Activated naive CD8-positive, alpha-beta T cell treated with anti-CD3 and anti-CD28 coated beads for 36 hours (primary cell): ENCODE measurements around the gene EVC. TPM values are rescaled to one million over a fixed set of nuclear protein-coding genes. Genes with fewer than 3 reads are reported as not detected.

Source experiments
- DNase-seq: peaks from one replicate; pipeline ENCODE4 v3.0.0; 2021
- H3K27ac Mint-ChIP-seq: one replicate; pipeline ENCODE4 v1.8.0; 2022; ENCODE audit warnings: mild to moderate bottlenecking, moderate library complexity, mixed read lengths
- H3K27me3 Mint-ChIP-seq: one replicate; pipeline ENCODE4 v1.8.0; 2022; ENCODE audit warnings: mild to moderate bottlenecking, mixed read lengths
- H3K36me3 Mint-ChIP-seq: one replicate; pipeline ENCODE4 v1.8.0; 2021; ENCODE audit warnings: mild to moderate bottlenecking, mixed read lengths
- H3K4me1 Mint-ChIP-seq: one replicate; pipeline ENCODE4 v1.8.0; 2021; ENCODE audit warnings: mixed read lengths
- H3K4me3 Mint-ChIP-seq: one replicate; pipeline ENCODE4 v1.8.0; 2022; ENCODE audit warnings: mild to moderate bottlenecking, moderate library complexity, mixed read lengths
- H3K9me3 Mint-ChIP-seq: one replicate; pipeline ENCODE4 v1.8.0; 2022; ENCODE audit warnings: mixed read lengths
- total RNA-seq, 2 experiments: library from RNA; stranded (reverse); gene quantifications; one replicate each; pipeline ENCODE4 v1.2.3, GENCODE V29; 2021

The EVC gene
- total RNA-seq, 2 experiments from 2014 or later, result 0.06 to 0.08 TPM

DNA sequence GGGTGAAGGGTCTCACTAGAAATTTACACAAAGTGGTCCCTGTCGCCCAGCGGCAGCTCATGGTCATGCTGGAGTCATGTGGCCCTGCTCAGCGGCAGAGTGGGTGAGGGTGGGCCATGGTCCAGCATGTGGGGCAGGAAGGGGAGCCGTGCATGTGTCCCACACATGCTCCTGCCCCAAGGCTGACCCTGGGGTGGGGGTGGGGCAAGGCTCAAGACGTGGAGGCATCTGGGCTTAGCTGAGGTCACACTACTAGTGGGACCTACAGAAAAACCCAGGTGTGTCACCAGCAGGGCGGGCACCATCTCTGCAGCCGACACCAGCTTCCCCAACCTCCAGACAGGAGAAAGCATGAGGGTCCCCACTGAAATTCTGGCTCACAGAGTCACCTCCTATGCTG, 42.4 kb downstream of the EVC start:
- Mint-ChIP-seq H3K36me3 (no peaks in the 10 kb centered on the region), H3K4me1 (no peaks in the 10 kb centered on the region), H3K27me3 (no peaks in the 10 kb centered on the region), H3K4me3 (no peak overlapping the region), H3K9me3 (no peaks in the 10 kb centered on the region), H3K27ac (no peak overlapping the region)
- no peak for DNase-seq

- no peaks in the 10 kb centered on the region for H3K36me3 Mint-ChIP-seq
- no peak overlapping the region for H3K4me3 Mint-ChIP-seq
- H3K27ac Mint-ChIP-seq, result no peak overlapping the region
- H3K4me1 Mint-ChIP-seq, result peaks cover 3% of the 10 kb centered on the region
- DNase-seq, result no peak
- no peaks in the 10 kb centered on the region for H3K9me3 Mint-ChIP-seq
- H3K27me3 Mint-ChIP-seq, result no peaks in the 10 kb centered on the region
Observed at GRCh38 chr4:5753766-5754528, 42.9 kb downstream of the EVC start.

DNA sequence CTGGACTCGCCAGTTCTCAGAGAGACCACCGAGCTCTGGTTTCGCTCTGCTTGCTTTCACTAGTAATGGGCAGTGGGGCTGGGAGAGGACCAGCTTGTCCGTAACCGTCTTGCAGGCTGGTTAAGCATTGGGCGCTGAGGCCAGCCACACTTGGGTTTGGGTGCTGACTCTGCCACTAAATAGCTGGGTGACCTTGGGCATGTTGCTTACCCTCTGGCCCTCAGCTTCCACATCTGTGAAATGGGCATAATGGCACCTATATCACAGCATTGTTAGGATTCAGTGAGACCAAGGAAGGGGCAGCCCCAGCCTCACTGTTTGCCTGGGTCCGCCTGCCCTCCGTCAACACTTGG, 43.5 kb downstream of the EVC start:
- Mint-ChIP-seq H3K27ac (no peak overlapping the region), H3K27me3 (no peaks in the 10 kb centered on the region), H3K36me3 (no peaks in the 10 kb centered on the region), H3K9me3 (no peaks in the 10 kb centered on the region), H3K4me1 (peaks cover 3% of the 10 kb centered on the region), H3K4me3 (no peak overlapping the region)
- DNase-seq, result no peak

DNA sequence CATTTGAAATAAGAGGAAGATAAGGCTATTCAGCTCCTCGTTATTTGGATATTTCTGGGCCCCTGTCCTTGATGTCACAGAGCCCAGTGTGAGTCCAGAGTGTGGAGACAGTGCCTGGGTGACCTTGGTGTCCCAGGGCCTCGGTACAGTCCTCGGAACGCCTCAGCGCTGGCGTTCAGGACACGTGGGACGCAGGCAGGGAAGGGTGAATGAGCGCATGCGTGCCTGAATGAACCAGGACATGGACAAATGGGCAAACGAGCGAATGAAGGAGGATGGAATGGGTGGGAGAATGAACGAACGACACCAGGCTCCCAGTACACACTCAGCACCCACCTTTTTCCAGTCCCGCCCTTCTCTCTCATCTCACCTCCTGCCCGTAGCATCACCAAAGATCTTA, 44.2 kb downstream of the EVC start:
- H3K4me1 Mint-ChIP-seq, result peaks cover 3% of the 10 kb centered on the region
- H3K36me3 Mint-ChIP-seq, result no peaks in the 10 kb centered on the region
- DNase-seq, result no peak
- no peak overlapping the region for H3K27ac Mint-ChIP-seq
- no peak overlapping the region for H3K4me3 Mint-ChIP-seq
- no peaks in the 10 kb centered on the region for H3K27me3 Mint-ChIP-seq
- no peaks in the 10 kb centered on the region for H3K9me3 Mint-ChIP-seq

- Mint-ChIP-seq H3K4me3 (no peak overlapping the region), H3K4me1 (peaks cover 3% of the 10 kb centered on the region), H3K27ac (no peak overlapping the region), H3K9me3 (no peaks in the 10 kb centered on the region), H3K27me3 (no peaks in the 10 kb centered on the region), H3K36me3 (no peaks in the 10 kb centered on the region)
- no peak for DNase-seq
Observed at GRCh38 chr4:5755679-5756078, 44.7 kb downstream of the EVC start.

DNA sequence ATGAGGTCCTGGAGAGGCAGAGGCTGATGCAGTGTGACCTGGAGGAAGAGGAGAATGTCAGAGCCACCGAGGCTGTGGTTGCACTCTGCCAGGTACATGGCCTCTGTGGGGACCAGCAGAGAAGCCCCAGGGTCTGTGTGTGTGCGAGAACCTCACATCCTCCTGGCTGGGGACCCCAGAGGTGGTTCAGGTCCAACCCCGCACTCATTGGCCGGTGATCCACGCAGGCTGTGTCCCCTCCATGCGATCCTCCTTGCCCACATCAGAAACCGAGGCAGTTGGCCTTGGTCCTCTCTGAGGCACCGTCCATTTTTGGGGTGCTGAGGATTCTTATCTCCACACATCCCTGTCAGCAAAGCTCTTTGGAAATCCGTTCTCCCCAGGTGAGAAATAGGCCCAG, 45.3 kb downstream of the EVC start:
- H3K4me1 Mint-ChIP-seq, result peaks cover 3% of the 10 kb centered on the region
- H3K4me3 Mint-ChIP-seq, result no peak overlapping the region
- no peaks in the 10 kb centered on the region for H3K9me3 Mint-ChIP-seq
- DNase-seq, result no peak
- no peak overlapping the region for H3K27ac Mint-ChIP-seq
- H3K36me3 Mint-ChIP-seq, result no peaks in the 10 kb centered on the region
- no peaks in the 10 kb centered on the region for H3K27me3 Mint-ChIP-seq

DNA sequence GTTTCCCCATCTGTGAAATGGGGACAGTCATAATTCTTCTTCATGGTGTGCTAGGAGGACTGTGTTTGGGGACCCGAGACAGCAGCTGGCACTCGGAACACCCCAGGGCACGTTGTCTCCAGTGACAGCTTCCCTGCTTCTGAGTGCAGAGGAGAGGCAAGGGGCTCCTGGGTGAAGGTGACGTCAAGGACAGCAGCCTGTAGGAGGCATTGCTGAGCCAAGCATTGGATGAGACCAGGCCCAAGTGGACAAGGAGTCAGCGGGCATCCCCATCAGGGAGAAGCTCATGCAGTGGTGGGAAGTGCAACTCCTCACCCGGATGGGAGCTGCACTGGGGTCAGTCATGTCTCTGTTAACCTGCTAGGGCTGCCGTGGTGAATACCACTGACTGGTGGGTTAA, 46.1 kb downstream of the EVC start:
- H3K27ac Mint-ChIP-seq, result no peak overlapping the region

DNA sequence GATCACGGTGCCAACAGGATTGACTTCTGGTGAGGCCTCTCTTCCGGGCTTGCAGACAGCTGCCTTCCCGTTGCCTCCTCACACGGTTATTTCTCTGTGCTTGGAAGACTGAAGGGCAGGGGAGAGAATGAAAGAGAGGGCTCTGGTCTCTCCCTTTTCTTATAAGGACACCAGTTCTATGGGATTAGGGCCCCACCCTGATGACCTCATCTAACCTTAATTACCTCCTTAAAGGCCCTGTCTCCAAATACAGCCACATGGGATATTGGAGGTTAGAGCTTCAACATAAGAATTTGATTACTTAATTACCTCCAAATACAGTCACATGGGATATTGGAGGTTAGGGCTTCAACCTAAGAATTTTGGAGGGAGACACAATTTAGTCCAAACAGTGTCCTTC, 46.5 kb downstream of the EVC start:
- H3K27ac Mint-ChIP-seq, result no peak overlapping the region

More for the DNA sequence above, 46.1 kb downstream of the EVC start:
- H3K36me3 Mint-ChIP-seq, result no peaks in the 10 kb centered on the region
- no peaks in the 10 kb centered on the region for H3K27me3 Mint-ChIP-seq
- H3K4me1 Mint-ChIP-seq, result peaks cover 3% of the 10 kb centered on the region
- H3K9me3 Mint-ChIP-seq, result no peaks in the 10 kb centered on the region
- no peak for DNase-seq
- H3K4me3 Mint-ChIP-seq, result no peak overlapping the region

GRCh38 chr4:5757954-5758353, 47.0 kb downstream of the EVC start:
- H3K4me1 Mint-ChIP-seq, result peaks cover 3% of the 10 kb centered on the region

More for the DNA sequence above, 46.5 kb downstream of the EVC start:
- H3K4me1 Mint-ChIP-seq, result peaks cover 3% of the 10 kb centered on the region
- no peak overlapping the region for H3K4me3 Mint-ChIP-seq
- no peaks in the 10 kb centered on the region for H3K27me3 Mint-ChIP-seq
- no peak for DNase-seq
- H3K36me3 Mint-ChIP-seq, result no peaks in the 10 kb centered on the region
- no peaks in the 10 kb centered on the region for H3K9me3 Mint-ChIP-seq

DNA sequence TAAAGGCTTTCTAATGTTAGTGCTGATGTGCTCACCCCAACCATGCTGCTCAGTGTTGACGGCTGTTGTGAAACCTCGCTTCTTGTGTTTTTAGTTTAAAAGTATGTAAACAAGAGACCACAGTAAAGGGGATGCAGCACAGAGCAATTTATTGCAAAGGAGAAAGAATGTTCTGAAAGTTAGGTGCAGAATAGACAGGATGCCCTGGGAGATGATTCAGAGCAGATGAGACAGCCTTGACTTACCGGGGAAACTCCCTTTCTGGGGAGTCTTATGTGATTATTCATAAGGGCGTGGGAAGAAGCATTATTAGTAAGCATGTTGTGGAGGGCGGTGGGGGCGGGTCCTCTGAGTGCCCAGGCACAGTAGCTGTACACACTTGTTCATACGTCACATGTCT, 47.7 kb downstream of the EVC start:
- Mint-ChIP-seq H3K4me3 (no peak overlapping the region), H3K9me3 (no peaks in the 10 kb centered on the region), H3K27me3 (no peaks in the 10 kb centered on the region), H3K27ac (no peak overlapping the region), H3K4me1 (peaks cover 3% of the 10 kb centered on the region), H3K36me3 (no peaks in the 10 kb centered on the region)
- DNase-seq, result peak; percentile 9

More at GRCh38 chr4:5757954-5758353, 47.0 kb downstream of the EVC start:
- DNase-seq, result no peak
- H3K4me3 Mint-ChIP-seq, result no peak overlapping the region
- no peaks in the 10 kb centered on the region for H3K27me3 Mint-ChIP-seq
- H3K27ac Mint-ChIP-seq, result no peak overlapping the region
- no peaks in the 10 kb centered on the region for H3K36me3 Mint-ChIP-seq
- no peaks in the 10 kb centered on the region for H3K9me3 Mint-ChIP-seq

DNA sequence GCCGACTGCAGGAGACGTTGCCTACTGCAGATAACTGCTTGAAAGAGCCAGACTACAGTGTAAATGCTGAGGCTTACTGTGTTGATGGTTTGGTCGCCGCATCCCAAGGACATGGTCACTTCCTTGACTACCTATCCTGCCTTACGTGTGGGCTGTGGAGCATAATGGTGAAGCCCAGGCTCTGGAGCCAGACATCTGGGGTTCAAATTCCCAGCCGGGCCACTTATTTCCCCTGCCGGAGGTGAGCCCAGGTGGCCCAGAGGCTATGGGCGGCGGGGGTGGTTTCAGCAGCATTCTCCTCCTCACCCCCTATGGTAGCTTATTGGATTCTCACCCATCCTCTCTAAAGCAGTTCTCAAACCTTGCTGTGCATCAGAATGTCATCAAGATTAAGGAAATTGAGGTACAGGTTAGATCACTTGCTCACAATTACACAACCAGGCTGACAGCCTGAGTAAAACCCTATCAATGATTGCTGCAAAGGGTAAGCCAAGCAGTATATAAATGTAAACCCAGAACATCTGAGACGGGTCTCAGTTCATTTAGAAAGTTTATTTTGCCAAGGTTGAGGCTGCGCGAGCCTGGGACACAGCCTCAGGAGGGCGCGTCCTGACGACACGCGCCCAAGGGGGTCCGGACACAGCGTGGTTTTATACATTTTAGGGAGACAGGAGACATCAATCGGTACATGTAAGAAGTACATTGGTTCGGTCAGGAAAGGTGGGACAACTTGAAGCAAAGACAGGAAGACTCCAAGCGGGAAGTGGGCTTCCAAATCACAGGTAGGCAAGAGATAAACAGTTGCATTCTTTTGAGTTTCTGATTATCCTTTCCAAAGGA, 48.5 kb downstream of the EVC start:
- peaks cover 3% of the 10 kb centered on the region for H3K4me1 Mint-ChIP-seq
- no peaks in the 10 kb centered on the region for H3K27me3 Mint-ChIP-seq
- H3K36me3 Mint-ChIP-seq, result no peaks in the 10 kb centered on the region
- H3K9me3 Mint-ChIP-seq, result no peaks in the 10 kb centered on the region
- H3K27ac Mint-ChIP-seq, result no peak overlapping the region
- DNase-seq, result no peak
- H3K4me3 Mint-ChIP-seq, result no peak overlapping the region

DNA sequence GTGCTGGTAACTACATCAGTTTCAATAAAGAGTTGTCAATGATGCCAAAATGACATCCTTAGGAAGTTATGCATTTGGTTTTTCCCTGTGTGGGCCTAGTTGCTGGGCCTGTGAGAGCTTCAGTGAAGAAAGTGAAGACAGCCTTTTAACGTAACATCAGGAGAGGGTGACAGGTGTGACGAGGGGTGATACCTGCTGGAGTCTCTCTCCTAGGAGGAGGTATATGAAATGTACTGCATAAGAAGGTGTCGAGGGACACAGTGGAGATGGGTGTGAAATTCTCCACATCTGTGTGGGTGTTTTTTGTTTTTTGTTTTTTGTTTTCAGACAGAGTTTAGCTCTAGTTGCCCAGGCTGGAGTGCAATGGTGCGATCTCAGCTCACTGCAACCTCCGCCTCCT, 49.2 kb downstream of the EVC start:
- no peak for DNase-seq
- Mint-ChIP-seq H3K4me1 (peaks cover 3% of the 10 kb centered on the region), H3K4me3 (no peak overlapping the region), H3K9me3 (no peaks in the 10 kb centered on the region), H3K27me3 (no peaks in the 10 kb centered on the region), H3K36me3 (no peaks in the 10 kb centered on the region), H3K27ac (no peak overlapping the region)

DNA sequence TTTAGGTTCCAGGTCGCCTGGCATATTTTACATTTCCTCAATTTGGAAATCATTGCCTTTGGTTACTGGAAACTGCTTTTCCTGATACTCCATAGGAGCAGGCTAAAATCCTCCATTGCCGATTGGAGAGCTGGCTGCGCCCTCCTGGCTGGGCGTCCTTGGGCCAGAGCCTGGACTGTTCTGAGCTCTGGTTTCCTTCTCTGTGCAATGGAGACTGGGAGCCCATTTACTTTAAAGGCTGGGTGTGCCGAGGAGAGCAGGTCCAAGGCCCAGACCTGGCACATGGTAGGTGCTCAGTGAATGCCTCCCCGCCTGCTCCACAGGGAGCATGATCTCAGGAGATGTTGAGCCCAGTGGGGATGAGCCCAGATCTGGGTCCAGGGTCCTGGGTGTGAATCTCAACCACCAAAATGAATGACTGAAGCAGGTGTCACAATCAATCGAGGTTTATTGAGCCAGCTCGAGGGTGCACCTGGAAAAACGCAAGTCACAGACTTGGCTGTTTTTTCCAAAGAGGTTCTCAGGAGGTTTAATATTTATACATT, 50.0 kb downstream of the EVC start:
- Mint-ChIP-seq H3K4me1 (peaks cover 3% of the 10 kb centered on the region), H3K27ac (no peak overlapping the region), H3K27me3 (no peaks in the 10 kb centered on the region), H3K36me3 (no peaks in the 10 kb centered on the region), H3K9me3 (no peaks in the 10 kb centered on the region), H3K4me3 (no peak overlapping the region)
- no peak for DNase-seq

DNA sequence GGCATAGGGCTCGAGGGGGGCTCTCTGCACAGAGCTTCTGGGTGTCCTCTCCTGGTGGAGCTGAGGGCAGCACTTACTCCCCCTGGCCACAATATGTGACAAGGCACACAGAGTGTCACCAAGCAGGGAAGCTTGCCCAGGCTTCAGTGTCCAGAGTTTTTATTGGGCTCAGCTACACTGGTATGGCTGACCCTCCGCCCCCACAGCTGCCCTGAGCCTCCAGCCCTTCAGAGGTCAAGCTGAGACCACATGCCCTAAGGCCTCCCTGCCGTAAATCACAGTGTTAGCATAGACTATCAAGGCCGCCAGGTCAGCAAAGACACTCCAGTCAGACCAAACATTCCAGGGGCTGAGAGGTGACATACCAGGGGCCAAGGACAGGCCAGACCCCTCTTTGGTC, 59.0 kb downstream of the EVC start:
- H3K27me3 Mint-ChIP-seq, result no peaks in the 10 kb centered on the region
- no peaks in the 10 kb centered on the region for H3K36me3 Mint-ChIP-seq
- no peaks in the 10 kb centered on the region for H3K4me1 Mint-ChIP-seq
- peaks cover 5% of the 10 kb centered on the region for H3K9me3 Mint-ChIP-seq
- no peak for DNase-seq
- H3K27ac Mint-ChIP-seq, result no peak overlapping the region
- no peak overlapping the region for H3K4me3 Mint-ChIP-seq

GRCh38 chr4:5772528-5773270, 61.7 kb downstream of the EVC start:
- no peak overlapping the region for H3K27ac Mint-ChIP-seq
- H3K36me3 Mint-ChIP-seq, result peaks cover 2% of the 10 kb centered on the region
- DNase-seq, result no peak
- H3K4me3 Mint-ChIP-seq, result no peak overlapping the region
- peaks cover 15% of the 10 kb centered on the region for H3K9me3 Mint-ChIP-seq
- H3K4me1 Mint-ChIP-seq, result no peaks in the 10 kb centered on the region
- H3K27me3 Mint-ChIP-seq, result no peaks in the 10 kb centered on the region
